Esophagus muscularis mucosa (tissue), 4 donors: Measurements from ENCODE around the gene PYROXD2.

Experiments used
- CTCF ChIP-seq, 3 experiments: fragments of 200-600 bp in 2 of 3; fragments of 450-650 bp in 1 of 3; sonication (generic) in 2 of 3; IDR thresholded peaks; one replicate each; pipeline ENCODE4 v1.5.1; 2017 to 2019; ENCODE audit warnings: antibody characterized with exemption in 3 of 3, mild to moderate bottlenecking in 2 of 3, moderate library complexity in 1 of 3
- EP300 ChIP-seq: sonication (generic); formaldehyde crosslinking; IDR thresholded peaks from one replicate; pipeline ENCODE4 v1.6.1; 2017; ENCODE audit warnings: antibody characterized with exemption
- POLR2A ChIP-seq: fragments of 450-650 bp; IDR thresholded peaks from one replicate; pipeline ENCODE4 v1.6.1; 2017; ENCODE audit warnings: antibody characterized with exemption, moderate library complexity, mild to moderate bottlenecking, low read depth
- POLR2AphosphoS5 ChIP-seq, 2 donors: sonication (generic); formaldehyde crosslinking; IDR thresholded peaks; one replicate each; pipeline ENCODE4 v1.6.1; 2017; ENCODE audit warnings: antibody characterized with exemption in 2 of 2

- no peak for TF ChIP-seq CTCF (IDR thresholded peaks at IDR 0.05)
- no peak for TF ChIP-seq POLR2AphosphoS5 (IDR thresholded peaks at IDR 0.05)
- no peak for TF ChIP-seq POLR2A
- no peak for TF ChIP-seq EP300
Measured at GRCh38 chr10:98407744-98408241, 7.2 kb downstream of the PYROXD2 start.
